Stimulated activated CD4-positive, alpha-beta T cell treated with anti-CD3 and anti-CD28 coated beads, TNF-alpha, amount 100 ng/mL, for 1 hour (primary cell): ENCODE measurements around the gene RUNX1.

Experiments
- DNase-seq, 3 donors: peaks; one replicate each; pipeline ENCODE4 v3.0.0-alpha.2; 2020; ENCODE audit warnings: low read depth in 3 of 3, low spot score in 1 of 3

Gene RUNX1

DNA sequence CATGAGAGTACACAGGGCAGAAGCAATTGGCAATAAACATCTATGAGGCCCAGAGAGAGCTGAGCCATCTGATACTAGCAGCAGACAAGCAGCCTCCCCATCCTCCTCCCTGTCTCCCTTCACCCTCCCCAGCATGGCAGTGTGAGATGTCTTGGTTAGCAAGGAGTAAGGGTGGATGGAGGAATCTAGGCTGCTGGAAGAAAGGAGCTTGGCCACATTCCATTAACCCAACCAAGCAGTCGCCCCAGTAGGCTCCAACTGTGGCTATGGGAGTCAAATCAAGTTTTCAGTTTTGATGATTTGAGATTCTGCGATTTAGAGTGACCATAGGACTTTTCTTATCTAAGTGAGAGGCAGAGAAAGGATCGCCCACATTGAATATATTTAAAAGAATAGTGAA is 12.9 kb upstream of the RUNX1 start:
- no peak for DNase-seq

DNA sequence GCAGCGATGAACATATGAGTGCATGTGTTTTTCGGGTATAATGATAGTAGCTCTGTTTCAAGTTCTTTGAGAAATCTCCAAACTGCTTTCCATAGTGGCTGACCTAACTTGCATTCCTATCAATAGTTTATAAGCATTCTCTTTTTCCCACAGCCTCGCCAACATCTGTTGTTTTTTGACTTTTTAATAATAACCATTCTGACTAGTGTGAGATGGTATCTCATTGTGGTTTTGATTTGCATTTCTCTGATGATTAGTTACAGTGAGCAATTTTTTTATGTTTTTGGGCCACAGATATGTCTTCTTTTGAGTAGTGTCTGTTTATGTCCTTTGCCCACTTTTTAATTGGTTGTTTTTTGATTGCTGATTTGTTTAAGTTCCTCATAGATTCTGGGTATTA is 10.6 kb upstream of the RUNX1 start:
- no peak for DNase-seq

DNA sequence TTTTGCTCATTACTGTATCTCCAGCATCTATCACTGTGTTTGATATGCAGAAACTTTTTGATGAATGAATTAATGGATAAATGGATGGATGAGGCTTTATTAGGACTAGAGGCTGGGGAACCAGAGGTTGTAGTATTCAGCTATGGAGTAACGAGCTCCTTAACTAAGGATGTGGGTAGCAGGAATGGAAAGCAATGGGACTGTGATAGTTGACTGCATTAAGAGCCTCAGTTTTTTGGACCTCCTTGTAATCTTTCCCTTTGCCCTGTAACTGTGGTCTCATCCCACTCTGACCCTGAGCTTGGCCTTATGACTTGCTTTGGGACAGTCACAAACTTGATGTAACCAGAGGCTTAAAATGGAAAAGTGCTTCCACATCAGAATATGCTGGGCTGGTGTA is 9.0 kb upstream of the RUNX1 start:
- DNase-seq = no peak

DNA sequence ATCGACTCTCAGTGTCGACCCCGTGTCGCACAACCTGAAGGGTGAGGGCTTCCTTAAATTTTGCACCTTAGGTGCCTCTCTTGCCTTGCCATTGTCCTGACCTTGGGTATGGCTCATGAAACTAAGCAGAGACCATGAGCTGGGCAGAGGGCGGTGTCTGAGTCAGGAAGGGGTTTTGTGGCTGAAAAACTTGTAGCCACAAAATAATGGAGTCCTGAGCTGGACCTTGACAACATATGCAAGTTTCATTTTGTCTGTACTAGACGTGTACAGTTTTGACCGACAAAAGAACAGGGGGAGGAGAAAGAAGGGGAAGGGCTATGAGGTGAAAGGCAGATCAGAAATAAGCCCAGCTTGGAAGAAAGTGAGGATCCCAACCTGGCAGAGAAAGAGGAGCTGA is 8.3 kb upstream of the RUNX1 start:
- DNase-seq = no peak

DNA sequence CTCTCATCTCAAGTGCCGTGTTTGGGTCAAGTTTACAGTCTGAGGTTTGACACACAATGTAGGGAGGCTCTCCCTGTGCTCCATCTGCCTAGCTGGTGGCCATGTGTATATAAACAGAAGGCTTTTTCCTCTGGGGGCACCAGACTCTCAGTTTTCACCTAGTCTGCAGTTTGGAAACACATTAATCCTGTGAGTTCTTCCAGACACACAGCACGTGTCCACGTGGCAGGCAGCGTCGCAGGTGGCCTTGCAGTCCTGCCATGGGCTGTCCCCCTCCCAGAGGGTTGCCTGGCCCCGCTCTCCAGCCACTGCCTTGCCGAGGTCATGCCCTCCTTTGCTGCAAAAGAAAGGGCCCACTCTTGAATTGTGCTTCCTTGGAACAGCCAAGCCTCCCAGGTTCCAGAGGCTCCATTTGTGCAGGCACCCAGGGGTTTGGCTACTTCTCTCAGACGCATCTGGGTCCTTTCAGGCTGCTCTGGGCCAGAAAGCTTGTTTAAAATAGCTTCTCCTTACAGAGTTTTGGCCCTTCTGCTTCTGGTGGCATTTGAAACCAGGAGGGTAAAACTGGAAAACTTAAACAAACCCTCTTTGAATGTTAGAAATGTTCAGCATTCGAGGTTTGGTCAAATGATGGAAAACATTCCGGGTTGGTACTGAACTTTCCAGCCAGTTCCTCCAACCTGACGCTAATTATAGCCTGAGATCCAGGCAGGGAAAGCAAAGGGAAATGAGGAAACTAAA is 4.4 kb upstream of the RUNX1 start:
- DNase-seq = no peak

DNA sequence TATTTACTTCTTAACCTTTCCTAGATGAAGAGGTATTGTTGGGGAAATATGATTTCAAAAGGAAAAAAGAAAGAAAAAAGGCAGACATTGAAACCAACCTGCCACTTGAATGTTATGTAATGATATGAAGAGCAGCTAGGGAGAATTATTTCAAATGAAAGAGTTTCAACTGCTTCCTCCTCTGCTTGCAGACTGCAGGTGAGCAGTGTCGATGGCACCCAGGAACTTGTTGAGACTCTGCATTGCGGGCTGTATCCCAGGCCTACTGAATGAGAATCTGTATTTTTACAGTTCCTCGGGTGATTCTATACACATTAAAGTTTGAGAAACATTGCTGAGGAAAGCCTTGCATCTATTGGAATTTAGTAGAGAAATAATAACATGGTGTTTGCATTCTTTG is 3.7 kb upstream of the RUNX1 start:
- DNase-seq = no peak

DNA sequence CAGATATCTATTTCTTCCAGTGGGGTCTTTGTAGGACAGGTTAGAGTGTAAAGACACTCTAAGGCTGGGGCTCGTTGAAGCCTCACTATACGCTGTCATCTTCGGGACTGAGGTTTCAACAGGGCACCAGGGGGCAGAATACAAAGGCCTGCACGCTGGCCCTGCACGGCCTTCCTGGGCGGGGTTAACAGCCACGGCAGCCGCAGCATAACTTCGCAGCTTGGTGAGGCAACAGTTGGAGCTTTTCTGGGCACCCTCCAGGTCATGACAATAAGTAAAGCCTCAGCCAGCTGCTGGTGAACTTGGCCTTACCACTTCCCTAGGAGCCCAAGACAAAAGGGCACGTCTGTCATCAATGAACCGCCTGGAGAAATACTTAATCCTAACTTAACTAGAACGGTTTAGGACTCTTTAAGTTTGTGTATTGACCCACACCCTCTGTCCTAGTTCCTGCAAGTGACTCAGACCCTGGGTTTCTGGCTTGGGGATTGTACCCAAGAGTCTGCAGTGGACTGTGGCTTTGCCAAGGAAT is 2.3 kb upstream of the RUNX1 start:
- DNase-seq = peak; percentile 58 to 68 (median 67)

DNA sequence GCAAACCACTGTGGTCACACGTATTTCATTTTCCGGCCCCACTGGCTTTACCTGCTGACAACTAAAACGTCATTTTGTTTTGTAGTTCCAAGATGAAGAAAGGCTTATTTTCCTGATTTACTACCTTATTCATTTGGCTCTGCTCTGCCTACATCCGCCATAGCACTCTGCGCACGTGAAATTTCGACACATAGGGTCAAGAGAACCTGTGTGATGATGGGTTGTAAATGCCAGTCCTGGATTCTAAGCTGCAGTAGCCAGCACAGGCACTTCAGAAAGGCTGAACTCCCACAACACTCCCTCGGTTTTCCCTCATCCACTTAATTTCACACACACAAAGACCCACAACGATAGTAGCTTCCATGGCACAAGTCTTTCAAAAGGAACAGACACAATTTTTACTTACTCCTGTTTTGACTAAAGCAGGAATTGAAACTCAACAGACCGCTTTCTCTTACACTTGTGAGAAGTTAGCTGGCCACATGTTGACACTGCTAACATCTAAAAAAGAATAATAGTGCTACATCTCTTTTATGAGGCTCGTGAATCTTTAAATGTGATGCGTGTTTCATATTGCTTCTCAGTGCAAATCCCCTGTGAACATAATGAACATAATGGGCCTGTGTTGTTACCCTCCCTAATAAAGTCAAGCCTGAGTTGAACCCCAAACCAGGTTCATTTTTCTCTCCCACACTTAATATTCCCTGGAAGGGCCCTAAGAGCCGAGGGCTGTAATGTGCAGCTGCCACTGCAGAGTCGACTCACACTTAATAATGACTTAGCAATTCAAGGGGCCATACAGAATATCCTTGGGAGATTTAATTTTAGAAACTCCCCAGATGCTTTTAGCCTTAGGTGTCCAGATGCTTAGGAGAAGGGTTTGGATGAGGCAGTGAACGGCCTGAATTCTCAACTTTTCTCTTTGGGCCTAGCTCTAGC is 1.5 kb upstream of the RUNX1 start:
- DNase-seq = no peak

DNA sequence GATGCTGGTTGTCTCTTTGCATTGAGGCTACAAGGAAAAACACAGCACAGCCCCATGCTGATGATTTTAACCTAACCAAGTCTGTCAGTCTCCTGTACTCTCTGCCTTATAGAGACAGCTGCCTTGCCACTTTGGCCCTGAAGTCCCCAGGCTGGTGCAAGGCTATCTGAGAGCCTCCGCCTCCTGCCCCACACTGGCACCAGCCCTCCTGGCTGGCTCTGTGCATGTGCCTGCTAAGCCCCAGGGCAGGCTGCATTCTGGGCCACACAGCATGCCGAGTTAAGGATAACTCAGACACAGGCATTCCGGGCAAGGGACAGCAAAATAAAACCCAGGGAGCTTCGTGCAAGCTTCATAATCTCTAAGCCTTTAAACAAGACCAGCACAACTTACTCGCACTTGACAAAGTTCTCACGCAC is 910 bp downstream of the RUNX1 start:
- DNase-seq = no peak

DNA sequence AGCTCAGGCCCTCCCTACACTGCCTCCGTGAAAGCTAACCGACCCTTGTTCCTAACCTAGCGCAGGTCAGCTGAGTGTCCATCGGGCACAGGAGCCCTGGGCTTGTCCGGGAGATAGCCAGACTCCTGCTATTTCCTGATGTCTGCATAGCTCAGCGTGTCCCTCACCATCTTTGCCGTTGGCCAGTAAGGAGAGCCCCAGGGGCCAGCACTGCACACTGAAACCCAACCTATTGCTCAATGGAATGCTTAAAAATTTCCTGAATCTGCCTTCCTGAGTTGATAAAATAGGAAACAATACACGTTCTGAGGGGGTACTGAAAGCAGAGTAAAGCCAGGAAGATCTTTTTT is 2.2 kb downstream of the RUNX1 start:
- no peak for DNase-seq

DNA sequence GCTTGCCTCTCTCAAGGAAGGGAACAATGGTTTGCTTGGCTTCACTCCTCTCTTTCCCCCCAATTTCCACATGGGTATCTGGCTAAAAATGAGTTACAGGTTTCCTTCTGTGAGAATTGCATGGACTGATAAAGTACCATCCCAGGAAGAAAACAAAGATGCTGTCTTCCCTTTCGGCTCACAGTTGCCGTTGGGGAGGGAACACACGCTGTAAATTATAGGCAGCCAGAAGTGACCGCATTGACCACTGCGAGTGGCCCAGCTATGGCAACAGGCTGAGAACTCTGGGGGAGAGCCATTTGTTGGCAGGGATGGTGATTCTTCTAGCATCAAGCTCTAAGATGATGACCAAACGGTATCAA is 2.9 kb downstream of the RUNX1 start:
- no peak for DNase-seq

DNA sequence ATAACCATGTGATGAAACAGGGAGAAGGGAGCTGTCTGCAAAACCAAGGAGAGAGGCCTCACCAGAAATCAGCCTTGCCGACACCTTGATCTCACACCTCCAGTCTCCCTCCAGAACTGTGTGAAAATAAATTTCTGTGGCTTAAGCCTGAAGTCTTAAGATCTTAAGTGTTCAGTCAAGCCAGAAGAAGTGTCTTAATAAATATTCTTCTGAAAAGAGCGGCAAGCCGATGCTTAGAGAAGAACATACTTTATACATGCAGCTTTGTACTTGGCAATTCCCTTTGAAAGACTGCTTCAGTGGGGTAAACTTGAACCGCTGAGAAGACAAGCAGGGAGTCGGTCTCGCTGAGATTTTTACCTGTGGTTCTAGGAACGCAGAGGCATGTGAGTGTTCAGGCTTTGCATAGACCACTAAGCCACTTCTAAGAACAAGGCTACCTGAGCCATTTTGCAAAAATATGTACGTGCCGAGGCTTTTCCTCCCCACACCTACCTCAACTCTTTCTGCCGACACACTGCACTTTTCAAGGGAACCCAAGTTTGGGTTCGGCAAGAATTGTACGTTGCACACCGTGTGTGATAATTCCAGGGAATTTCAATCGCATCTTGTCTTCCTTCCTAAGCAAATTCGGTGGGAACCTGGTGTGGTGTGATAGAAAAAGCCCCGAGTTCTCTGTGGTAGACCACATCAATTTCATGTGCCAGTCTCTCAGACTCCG is 3.4 kb downstream of the RUNX1 start:
- peak in 2 of 3 donors; percentile 22 to 34 for DNase-seq

DNA sequence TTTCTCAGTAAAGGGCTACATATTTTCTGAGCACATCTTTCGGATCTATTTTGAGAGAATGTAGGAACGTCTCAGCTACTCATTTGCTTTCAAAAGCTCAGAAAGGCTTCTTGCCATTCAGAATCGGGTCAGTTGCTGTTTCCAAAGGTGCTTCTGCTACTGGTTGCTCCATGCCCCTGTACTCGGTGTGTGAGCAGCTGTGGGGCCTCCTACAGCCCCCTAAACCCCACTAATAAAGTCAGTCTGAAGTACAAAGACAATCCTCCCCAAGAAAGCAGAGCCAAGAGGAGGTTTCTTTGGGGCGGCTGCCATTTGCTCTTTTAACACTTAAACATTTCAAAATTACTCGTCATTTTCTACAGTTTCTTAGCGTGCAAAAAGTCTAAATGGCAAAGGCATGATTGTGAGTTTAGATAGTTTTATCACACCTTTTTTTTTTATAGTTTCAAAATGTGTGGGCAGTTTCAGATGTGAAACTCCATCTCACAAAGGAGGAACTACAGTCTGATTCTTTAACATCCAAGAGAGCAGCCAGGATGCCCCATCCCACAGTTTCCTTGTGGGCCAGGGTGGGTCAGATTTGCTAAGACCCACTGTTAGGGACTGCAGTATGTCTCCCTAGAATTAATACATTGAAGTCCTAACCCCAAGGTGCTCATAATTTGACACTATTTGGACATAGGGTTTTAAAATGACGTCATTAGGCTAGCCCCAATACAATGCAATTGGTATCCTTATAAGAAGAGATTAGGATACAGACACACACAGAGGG is 4.1 kb downstream of the RUNX1 start:
- DNase-seq = no peak

DNA sequence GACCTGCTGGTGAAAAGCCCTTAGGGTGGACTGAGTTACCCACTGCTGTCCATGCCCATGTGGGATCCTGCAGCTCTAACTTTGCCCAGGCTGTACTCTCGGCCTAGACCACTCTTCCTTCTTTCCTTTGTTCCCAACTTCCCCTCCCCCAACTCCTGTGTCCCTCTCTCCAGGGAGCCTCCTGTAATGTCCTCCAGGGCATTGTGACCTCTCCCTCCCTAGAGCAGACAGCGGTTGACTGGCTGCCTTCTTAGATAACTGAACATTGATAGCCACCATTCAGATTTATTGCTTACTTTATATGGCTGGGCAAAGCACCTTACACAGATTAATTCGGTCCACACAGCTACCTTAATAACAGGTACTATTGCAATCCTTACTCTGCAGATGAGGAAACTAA is 5.0 kb downstream of the RUNX1 start:
- no peak for DNase-seq

DNA sequence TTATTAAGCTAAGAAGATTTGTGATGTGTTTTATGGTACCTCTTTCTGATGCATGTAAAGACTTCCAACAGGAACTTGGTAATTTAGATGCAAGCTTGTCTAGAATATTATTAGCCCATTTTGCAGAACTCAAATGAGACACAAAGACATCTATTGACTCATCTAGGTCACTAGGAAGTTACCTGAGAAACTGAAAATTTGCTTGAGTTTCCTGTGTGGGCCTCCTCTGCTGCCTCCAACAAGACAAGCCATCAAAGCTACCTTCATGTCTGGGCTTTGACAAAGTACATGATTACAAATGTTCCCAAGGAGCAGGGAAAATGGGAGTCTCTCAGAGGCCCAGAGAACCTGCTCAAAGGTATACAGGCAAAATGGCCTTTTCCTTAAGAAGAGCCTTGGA is 5.6 kb downstream of the RUNX1 start:
- DNase-seq = no peak

DNA sequence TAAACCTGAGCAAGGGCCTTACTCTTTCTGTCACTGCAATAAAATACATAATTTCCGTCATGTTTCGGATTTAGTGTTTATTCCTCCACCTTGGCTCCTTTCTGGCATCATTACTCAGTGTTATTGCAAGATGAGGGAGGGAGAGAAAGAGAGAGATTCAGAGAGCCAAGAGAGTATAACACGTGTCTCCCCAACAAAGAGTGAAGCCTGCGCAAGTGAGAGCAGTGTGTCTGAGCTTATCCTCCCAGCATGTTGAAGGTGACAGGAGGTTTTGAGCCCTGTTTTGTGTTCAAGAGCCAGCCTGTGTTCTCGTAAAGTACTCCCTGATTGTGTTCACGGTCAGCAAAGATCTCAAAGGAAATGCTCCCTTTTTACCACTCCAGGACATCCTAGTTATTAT is 6.3 kb downstream of the RUNX1 start:
- no peak for DNase-seq

DNA sequence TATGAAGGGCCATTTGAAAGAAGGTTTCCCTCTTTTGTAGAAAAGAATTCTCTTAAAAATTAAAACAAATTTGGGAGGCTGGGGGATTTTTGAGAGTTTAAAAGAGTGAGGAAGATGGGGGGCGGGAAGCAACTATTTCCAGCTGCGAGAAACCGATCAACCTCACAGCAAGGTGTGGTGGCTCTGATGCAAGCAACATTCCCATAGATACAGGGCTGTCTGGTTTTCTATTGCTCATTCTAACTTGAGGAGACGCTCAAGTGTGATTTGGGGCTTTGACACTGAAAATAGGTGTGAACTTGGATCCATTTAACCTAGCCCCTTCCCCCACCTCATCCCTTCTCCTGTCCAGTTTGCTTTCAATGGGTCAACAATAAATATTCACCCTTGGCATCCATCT is 7.2 kb downstream of the RUNX1 start:
- no peak for DNase-seq

DNA sequence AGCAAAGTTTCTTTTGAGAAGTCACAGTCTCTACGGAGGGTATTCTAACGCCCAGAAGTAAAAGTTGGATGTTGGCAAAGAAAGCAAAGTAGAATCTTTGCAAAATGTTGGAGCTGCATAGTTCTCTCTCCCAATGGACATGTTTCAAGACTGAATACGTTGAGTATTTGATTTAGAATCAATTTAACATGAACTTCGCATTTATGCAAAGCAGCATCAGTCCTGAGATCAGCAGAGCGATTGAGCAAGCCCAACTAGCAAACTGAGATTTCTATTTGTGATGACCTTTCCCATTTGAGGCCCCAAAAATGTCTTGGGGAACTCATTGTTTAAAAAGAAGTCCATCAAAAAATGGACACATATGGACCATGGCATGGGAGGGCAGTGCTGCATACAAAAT is 8.0 kb downstream of the RUNX1 start:
- DNase-seq = no peak

DNA sequence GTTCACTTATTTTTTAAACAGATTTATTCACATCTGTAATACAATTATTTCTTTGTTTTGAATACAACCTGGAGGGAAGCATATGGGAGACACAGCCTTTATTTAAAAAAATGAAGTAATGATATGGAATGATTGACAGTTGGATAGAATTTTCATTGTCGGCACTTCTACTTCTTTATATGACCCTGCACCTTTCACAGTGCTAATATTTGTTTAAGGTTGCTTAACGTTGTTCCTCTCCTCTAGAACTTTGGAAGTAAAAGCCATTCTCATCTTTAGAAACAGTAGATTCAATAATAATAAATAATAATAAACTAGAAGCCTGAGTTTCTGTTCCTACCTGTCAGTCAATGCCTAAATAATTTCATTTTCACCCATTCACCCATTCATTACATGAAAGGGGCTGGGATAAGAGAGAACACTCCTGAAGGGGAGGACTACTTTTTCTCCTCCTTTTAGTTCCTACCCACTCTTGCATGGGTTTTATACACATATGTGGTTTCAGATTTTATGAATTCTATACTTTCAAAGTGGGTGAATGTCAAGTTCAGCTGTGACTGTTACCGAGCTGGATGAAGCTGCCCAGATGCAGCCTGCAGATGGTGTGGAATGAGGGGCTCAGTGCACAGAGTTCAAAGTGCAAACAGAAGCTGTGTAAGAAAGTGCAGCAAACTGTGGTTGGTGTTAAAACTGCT is 9.4 kb downstream of the RUNX1 start:
- DNase-seq = no peak

DNA sequence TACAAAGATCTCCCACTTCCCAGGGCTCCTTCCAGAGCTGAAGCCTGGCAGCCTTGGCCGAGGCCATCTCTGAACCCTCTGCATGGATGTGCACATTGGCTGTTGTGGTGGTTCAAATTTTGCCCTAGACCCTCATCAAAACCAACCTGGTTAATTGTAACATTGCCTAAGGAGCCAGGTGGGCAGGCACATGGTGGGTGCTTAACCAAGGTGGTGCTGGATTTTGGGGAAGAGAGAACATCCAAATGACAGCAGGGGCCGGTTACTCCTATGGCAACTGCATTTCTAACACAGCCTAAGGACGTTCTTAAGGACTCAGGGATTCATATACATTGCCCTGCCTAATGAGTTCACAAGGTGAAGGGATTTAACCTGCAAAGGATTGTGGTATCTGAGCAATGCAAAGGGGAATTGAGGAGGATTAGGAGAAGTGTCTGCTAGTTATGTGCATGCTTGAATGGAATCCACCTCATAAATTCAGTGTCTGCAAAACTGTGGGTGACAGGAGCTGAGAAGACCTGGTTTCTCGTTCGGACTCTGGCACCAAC is 10.3 kb downstream of the RUNX1 start:
- DNase-seq = no peak
